HK-2 (cell line): Measurements from ENCODE around the gene SMR3B.

ENCODE experiments used
- DNase-seq: peaks from one replicate; pipeline ENCODE4 v3.0.0-alpha.2; 2018; ENCODE audit not compliant: unreplicated experiment

Gene SMR3B

DNA sequence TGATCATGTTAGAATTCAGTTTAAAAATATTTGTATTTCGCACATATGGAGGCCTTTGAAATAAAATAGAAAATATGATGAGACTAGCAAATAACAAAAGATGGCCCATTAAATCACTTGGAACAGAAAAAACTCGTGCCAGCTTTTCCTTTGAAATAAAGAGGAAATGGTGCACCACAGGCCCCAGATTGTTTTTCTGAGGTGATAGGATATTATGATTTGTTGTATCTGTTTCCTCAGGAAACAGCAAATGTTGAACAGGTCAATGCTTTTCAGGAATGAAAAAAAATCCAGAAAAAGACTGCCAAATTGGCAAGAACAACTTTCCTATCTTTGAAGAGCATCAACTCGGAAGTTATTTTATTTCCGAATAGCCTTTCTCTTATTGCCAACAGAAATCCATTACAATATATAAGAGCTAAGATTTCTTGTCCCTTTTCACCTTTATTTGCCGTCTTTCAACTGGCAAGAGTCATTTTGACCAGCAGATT, at the start of gene SMR3B:
SMR3B (plus strand) TSS at position 441 of the 491 bp plus-strand sequence. CDS start 1,380 bp downstream, outside the sequence.
- DNase-seq, result no peak

GRCh38 chr4:70334681-70335080, 48.2 kb upstream of the SMR3B start, which contains the start of gene CABS1:
Gene CABS1, plus strand, starts transcription at chr4:70334981. Its CDS starts 59 bp downstream, at chr4:70335040.
- no peak for DNase-seq

GRCh38 chr4:70336043-70336442, 46.9 kb upstream of the SMR3B start:
- DNase-seq, result no peak

DNA sequence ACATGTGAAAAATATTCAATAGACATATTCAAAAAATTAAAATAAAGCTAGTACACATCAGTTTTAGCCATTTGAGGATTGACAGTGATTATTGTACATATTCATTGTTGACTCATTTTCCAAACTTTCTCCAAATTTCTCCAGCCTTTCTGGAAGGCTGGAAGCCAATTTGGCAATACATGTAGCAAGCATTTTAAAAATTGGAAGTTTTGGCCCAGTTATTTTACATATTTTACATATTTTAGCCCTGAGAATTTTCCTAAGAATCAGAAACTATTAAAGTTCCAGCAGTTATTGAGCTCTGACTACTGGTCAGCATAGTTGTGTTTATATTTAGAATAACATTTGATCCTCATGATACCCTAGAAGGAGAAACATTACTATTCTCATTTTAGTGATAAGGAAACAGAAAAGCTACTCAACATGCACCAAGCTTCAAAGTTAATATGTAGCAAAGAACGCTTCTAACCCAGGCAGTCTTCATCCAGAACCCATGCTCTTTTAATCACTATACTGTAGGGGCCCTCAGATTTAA, 45.0 kb upstream of the SMR3B start:
- no peak for DNase-seq

DNA sequence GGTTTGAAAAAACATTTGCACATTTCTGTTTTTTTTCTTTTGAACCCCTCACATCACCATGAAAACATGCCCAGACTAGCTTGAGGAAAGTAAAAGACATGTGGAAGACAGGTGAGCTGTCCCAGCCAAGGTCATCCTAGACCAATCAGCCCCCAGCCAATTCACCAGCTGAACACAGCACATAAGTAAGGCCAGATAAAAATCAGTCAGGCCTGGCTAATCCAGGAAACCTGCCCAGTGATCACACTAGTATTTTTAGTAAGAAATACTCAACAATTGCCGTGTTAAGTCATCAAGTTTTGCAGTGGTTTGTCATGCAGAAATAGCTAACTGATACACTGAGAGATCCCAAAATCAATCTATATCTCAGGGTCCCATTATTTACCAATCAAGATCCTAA, 26.7 kb upstream of the SMR3B start:
- no peak for DNase-seq

DNA sequence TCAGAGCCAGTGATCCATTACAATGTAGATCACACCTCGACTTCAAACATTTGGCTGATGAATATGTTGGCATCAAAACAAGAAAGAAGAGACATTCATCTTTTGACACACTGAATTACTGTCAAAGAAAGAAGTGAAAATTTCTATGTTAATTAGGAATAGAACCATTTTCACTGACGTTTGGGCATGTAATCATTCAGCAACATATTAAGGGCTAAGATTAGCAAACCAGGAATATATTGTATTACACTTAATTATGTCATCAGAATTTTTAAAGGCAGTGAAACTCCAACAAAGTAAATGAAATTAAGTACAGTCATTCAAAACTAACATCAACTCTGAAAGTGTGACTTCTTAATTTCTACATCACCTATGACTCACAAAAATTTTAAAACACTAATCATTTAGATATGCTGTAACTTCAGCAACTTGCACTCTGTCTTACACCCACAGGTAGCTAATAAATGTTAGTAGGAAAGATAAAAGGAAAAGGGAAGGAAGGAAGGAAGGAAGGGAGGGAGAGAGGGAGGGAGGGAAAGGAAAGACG, 23.7 kb upstream of the SMR3B start:
- no peak for DNase-seq

- DNase-seq, result no peak
Measured at GRCh38 chr4:70360460-70360859, 22.5 kb upstream of the SMR3B start, which contains the start of gene SMR3A. Gene SMR3A, plus strand, starts transcription at chr4:70360760. Its CDS starts 1,356 bp downstream, at chr4:70362116.

GRCh38 chr4:70364002-70364401, 18.9 kb upstream of the SMR3B start:
- no peak for DNase-seq

- no peak for DNase-seq
Measured at GRCh38 chr4:70365479-70365878, 17.5 kb upstream of the SMR3B start.

GRCh38 chr4:70367813-70368212, 15.1 kb upstream of the SMR3B start:
- DNase-seq, result no peak

DNA sequence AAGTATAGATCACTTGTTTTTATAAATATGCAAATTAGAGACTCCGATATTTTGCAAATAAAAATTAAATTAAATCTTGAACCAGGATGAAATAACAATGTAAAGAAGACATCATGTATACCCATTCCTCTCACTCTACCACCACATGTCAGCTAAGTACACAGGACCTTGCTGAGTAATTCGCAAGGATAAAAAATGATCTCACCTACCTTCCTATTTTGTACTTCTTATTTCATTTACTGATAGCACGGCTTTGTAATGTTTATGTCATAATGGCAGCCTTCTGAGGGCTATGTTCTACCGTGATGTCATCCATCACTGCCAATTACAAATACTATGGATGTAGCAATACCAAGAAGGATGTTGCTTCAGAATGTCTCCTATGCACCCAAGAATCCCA, 10.9 kb upstream of the SMR3B start:
- no peak for DNase-seq

DNA sequence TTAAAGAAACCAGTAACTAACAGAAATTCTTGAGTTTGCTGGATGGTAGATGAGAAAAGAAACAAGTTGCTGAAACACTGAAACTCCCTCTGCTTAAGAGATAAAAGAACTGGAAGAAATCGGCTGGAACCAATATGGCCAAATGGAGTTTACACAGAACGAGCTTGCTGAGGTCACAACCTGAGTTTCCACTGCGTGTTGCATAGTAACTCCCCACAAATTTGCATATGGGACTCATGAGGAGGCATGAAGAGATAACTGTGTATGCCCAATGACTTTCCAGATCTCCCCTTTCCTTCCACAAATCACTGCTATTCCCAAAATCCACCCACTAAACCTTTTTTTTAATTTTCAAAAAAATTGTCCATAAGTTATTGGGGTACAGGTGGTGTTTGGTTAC, 10.2 kb upstream of the SMR3B start:
- DNase-seq, result no peak

DNA sequence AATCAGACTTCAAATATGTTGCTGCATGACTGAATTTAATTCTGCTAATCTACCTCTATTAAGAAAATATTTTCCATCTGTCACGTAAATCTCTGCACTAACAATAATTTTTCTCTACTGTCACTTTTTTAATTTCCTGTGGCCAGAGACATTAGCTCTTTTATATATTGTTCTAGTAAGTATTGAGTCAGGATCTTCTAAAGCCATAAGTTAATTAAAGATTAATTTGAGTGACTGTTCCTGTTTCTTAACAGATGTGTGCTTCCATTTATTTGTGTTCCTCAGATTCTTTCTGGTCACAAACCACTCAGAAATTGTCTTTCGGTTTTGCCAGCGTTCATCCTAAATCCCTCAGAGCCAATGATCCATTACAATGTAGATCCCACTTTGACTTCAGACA, 2.4 kb upstream of the SMR3B start:
- no peak for DNase-seq

DNA sequence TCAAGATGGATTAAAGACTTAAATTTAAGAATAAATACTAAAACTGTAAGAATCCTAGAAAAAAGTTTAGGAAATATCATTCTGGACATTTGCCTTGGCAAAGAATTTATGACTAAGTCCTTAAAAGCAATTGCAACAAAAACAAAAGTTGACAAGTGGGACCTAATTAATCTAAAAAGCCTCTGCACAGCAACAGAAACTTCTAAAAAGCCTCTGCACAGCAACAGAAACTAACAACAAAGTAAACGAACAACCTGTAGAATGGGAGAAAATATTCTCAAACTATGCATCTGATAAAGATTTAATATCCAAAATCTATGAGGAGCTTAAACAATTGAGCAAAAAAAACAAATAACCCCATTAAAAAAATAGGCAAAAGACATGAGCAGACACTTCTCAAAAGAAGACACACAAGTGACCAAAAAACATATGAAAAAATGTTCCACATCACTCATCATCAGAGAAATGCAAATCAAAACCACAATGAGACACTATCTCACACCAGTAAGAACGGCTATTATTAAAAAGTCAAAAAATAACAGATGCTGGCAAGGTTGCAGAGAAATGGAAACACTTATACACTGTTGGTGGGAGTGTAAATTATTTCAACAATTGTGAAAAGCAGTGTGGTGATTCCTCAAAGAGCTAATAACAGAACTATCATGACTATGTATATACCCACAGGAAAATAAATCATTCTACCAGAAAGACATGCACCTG, 9.3 kb downstream of the SMR3B start:
- no peak for DNase-seq

- DNase-seq, result no peak
Measured at GRCh38 chr4:70397580-70397979, 14.6 kb downstream of the SMR3B start, which contains the start of gene OPRPN. Gene OPRPN, plus strand, starts transcription at chr4:70397940. Its CDS starts 1,346 bp downstream, at chr4:70399286.

- no peak for DNase-seq
Measured at GRCh38 chr4:70399319-70399718, 16.4 kb downstream of the SMR3B start.

DNA sequence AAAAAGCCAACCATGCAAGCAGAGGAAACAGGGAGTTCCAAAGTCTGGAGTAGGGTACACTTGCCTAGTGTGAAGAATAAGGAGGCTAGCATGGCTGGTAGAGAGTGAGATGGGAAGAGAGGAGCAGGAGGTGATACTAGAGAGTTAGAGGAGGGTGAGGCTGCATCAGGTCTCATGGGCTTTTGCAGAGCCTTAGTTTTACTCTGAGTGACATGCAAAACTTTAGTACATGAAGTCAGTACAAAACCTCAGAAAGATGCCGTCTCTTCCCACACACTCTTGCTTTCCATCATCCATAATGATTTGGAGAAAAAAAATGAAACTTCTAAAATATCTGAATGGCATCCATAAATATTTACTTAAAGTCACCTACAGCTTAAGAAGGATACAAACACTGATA, 19.8 kb downstream of the SMR3B start:
- no peak for DNase-seq

GRCh38 chr4:70405765-70406164, 22.8 kb downstream of the SMR3B start:
- DNase-seq, result no peak

DNA sequence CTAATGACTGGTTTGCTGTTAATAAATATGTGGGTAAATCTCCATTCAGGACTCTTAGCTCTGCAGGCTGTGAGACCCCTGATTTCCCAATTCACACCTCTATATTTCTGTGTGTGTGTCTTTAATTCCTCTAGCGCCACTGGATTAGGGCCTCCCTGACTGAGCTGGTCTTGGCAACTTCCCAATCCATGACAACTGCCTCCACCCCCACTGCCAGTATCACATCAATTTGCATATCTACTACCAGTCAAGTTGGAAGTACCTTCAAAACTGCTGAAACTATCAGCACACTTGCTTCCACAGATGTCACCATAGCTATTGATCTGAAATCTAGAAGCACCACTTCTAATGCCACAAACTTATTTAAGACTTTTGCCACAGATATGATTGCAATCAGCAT, 42.4 kb downstream of the SMR3B start:
- no peak for DNase-seq

GRCh38 chr4:70426789-70427188, 43.9 kb downstream of the SMR3B start:
- DNase-seq, result no peak

DNA sequence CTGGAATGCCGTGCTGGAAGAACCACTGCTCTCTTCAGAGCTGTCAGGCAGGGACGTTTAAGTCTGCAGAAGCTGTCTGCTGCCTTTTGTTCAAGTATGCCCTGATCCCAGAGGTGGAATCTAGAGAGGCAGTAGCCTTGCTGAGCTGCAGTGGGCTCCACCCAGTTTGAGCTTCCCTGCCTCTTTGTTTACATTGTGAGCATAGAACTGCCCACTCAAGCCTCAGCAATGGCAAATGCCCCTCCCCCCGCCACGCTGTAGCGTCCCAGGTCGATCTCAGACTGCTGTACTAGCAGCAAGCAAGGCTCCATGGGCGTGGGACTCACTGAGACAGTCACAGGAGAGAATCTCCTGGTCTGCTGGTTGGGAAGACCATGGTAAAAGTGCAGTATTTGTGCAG, 54.3 kb downstream of the SMR3B start:
- no peak for DNase-seq
